ENCODE data around the gene CDH15.

CDH15 gene

DNA sequence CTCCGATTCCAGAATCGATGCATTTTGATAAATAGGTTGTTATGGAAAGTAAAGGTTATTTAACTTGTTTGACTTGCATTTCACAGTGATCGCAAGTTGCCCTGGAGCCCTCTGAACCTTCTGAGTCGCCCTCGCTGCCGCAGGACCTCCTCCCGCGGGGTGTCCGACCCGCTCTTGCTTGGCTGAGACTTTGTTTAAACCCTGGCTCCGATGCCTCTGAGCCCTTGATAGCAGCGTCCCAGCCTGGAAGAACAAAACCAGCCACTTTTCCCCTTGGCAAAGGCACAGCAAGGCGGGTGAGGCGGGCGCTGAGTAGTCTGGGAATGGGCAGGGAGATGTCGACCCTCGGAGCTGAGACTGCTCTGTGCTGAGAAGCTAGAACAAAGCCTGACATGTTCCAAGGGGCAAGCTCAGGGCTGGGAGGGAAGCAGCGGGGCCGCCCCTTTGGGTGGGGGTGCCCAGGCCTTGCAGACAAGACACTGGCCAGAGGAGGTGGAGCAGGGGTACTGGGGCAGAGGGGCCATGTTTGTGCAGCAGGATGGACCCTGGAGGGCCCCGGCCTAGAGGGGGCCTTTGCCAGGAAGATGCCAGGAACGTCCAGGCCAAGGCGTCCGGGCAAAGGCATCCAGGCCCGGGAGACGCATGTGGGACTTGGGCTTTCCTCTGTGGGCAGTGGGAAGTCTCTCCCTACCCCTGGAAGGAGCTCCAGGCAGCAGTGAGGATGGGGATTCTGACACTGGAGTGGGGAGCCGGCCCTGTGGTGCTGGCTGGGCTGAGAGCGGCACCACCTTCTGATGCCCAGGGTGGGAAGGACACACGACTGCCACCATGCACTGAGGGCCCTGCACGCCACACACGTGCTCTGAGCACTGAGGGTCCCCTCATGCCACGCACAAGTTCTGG lies 30.3 kb upstream of the CDH15 start:
- no peak for DNase-seq (ENCODE audit: low spot score)

GRCh38 chr16:89141884-89142267 lies 29.7 kb upstream of the CDH15 start:
- DNase-seq (ENCODE audit: low spot score): no peak

- DNase-seq (ENCODE audit: low spot score): no peak
Observed at GRCh38 chr16:89142474-89143195, 28.9 kb upstream of the CDH15 start.

DNA sequence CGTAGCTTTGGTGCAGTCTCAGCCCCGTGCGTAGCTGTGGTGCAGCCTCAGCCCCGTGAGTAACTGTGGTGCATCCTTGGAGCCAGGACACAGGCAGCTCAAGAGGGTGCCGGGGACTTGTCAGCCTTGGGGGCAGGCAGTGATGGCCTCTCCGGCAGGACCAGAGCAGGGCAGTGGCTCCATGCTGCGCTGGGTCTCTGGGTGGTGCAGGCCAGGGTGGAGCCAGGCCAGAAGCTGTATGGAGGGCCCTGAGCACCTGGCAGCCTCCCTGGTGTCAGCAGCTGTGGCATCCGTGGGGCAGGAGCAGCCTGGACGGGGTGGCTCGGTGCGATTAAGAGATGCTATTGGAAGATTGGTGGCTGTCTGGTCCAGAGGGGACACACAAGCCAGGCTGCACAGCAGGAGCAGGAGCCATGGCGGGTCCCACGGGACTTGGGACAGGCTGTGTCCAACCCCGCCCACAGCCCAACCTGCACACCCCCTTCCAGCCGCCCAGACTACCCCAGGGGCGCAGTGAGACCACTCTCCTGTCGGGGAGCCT lies 28.3 kb upstream of the CDH15 start:
- no peak for DNase-seq (ENCODE audit: low spot score)

GRCh38 chr16:89143911-89144675 lies 27.5 kb upstream of the CDH15 start:
- DNase-seq (ENCODE audit: low spot score): no peak

- no peak for DNase-seq (ENCODE audit: low spot score)
Observed at GRCh38 chr16:89144681-89145080, 26.9 kb upstream of the CDH15 start.

DNA sequence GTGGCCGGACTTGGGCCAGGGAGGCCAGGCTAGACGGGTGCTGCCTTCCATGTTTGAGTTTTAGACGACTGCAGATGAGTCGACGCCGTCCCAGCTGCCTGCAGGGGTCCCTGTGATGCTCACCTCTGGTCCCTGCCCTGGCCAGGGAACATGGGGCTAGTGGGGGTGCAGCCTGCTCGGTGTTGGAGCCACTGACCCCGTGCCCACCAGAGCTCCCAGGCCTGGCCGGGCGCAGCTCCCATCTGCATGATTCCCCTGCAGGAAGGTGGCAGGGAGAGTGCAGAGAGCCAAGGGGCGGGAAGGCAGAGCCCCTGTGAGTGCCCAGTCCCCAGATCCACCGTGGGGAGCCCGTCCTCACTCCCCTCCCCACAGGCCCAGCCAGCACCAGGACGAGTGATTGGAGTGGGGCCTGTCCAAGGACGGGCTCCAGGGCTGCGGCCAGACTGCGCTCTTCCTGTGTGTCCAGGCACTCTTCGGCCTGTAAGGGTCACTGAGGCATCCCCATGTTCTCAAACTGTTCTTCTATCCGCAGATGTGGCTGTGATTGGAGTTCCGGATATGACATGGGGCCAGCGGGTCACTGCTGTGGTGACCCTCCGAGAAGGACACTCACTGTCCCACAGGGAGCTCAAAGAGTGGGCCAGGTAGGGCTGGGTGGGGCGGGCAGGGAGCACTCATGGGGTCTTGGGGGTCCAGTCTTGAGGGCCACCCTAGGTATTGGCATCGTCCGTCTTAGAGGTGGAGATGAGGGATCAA lies 26.0 kb upstream of the CDH15 start:
- DNase-seq (ENCODE audit: low spot score): no peak

- DNase-seq (ENCODE audit: low spot score): no peak
Observed at GRCh38 chr16:89146211-89147005, 25.1 kb upstream of the CDH15 start.

DNA sequence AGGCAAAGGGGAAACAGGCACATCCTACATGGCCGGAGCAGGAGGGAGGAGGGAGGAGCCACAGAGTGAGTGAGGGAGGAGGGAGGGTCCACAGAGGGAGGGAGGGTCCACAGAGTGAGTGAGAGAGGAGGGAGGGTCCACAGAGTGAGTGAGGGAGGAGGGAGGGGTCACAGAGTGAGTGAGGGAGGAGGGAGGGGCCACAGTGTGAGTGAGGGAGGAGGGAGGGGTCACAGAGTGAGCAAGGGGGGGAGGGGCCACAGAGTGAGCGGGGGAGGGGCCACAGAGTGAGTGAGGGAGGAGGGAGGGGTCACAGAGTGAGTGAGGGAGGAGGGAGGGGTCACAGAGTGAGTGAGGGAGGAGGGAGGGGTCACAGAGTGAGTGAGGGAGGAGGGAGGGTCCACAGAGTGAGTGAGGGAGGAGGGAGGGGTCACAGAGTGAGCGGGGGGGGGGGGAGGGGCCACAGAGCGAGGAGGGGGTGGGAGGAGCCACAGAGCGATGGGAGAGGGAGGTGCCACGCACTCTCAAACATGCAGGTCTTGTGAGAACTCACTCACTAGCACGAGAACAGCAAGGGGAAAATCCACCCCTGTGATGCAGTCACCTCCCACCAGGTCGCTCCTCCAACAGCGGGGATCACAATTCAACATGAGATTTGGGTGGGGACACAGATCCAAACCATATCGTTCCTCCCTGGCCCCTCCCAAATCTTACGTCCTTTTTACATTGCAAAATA lies 24.3 kb upstream of the CDH15 start:
- no peak for DNase-seq (ENCODE audit: low spot score)

DNA sequence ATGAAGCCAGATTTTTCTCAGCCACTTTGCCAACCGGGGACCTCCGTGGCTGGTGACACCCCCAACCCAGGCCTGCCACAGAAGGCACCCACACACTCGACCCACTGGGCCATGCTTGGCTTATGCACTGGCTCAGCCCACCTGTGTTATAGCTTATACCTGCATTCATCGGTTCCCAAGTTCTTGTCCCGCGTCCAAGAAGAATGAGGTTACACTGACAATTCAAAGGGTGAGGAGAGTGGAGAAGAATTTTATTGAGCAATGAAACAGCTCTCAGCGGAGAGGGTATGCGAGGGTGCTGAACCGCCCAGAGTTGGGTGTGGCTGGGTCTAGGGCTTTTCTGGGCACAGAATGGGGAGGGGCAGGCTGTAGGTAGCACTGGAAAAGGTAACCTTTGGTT lies 22.2 kb upstream of the CDH15 start:
- DNase-seq (ENCODE audit: low spot score): no peak

- DNase-seq (ENCODE audit: low spot score): no peak
Observed at GRCh38 chr16:89150090-89150835, 21.3 kb upstream of the CDH15 start.

DNA sequence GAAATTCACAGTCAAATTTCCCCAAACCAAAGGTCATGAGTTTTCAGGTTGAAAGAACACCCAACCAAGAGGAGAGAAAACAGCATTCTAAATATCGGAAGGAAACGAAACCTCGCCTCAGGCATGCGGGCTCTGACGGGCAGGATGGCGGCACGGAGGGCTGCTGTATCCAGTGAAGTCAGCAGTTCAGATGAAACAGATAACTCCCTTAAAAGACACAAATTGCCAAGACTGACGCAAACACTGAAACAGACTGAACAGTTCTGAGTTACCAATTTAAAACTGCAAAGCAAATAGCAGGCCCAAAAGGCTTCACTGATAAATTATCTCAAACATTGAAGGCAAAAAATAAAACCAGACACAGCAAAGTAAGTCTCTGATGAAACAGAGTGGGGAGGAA lies 20.6 kb upstream of the CDH15 start:
- no peak for DNase-seq (ENCODE audit: low spot score)

- no peak for DNase-seq (ENCODE audit: low spot score)
Observed at GRCh38 chr16:89152831-89153700, 18.5 kb upstream of the CDH15 start.

DNA sequence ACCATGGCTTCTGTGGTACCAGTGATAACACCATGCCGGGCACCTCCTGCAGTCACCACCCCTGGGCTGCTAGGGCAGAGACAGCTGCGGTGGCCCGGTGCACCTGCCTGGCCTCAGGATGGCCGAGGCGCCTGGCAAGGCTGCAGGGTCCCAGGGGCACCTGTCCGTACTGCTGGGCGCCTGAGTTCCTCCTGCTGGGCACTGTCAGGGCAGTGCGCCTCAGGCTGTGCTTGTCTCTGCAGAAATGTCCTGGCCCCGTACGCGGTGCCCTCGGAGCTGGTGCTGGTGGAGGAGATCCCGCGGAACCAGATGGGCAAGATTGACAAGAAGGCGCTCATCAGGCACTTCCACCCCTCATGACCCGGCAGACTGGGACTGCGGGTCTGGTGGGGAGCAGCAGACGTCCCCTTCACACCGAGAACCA lies 17.7 kb upstream of the CDH15 start:
- DNase-seq (ENCODE audit: low spot score): no peak

GRCh38 chr16:89154390-89155183 lies 17.0 kb upstream of the CDH15 start:
- DNase-seq (ENCODE audit: low spot score): no peak

GRCh38 chr16:89155184-89155679 lies 16.3 kb upstream of the CDH15 start:
- DNase-seq (ENCODE audit: low spot score): no peak
